HG03432 (cell line): ENCODE data around the gene FBXO30.

Source experiments
- ATAC-seq: cut with Tn5 transposase; IDR thresholded peaks from one replicate; pipeline ENCODE4 v1.9.1; 2021; ENCODE audit warnings: mild to moderate bottlenecking, moderate library complexity; ENCODE audit not compliant: unreplicated experiment

The FBXO30 gene

GRCh38 chr6:145758113-145758512 lies 56.5 kb downstream of the FBXO30 start:
- no peak for ATAC-seq

GRCh38 chr6:145756170-145756662 lies 58.4 kb downstream of the FBXO30 start:
- no peak for ATAC-seq

- no peak for ATAC-seq
These were observed 58.9 kb downstream of the FBXO30 start for GRCh38 chr6:145755682-145756081.

- ATAC-seq, result no peak
These were observed 62.0 kb downstream of the FBXO30 start for GRCh38 chr6:145752638-145753037.

- peak; percentile 98 for ATAC-seq
These were observed 65.0 kb downstream of the FBXO30 start for GRCh38 chr6:145749632-145750031.

GRCh38 chr6:145745861-145746260 lies 68.7 kb downstream of the FBXO30 start:
- no peak for ATAC-seq

GRCh38 chr6:145744619-145745018 lies 70.0 kb downstream of the FBXO30 start:
- no peak for ATAC-seq
